ENCODE results near the gene TET2.

The TET2 gene

GRCh38 chr4:105208561-105208960 is 61.9 kb downstream of the TET2 start:
- no peaks in the 10 kb centered on the region for H3K27me3 ChIP-seq (ENCODE audit: control insufficient read depth, insufficient read depth, low read length)
- H3K9me3 ChIP-seq (ENCODE audit: control insufficient read depth, insufficient read depth, low read length): no peaks in the 10 kb centered on the region
- no peaks in the 10 kb centered on the region for H3K36me3 ChIP-seq (ENCODE audit: control insufficient read depth, insufficient read depth, low read length)
- no peak overlapping the region for H3K4me3 ChIP-seq (ENCODE audit: low read depth, low read length)
- no peak overlapping the region for H3K9ac ChIP-seq (ENCODE audit: low read depth, low read length)
- H3K4me1 ChIP-seq (ENCODE audit: control insufficient read depth, insufficient read depth, low read length): peaks cover 7% of the 10 kb centered on the region

- H3K9ac ChIP-seq (ENCODE audit: low read depth, low read length): no peak overlapping the region
- H3K27me3 ChIP-seq (ENCODE audit: control insufficient read depth, insufficient read depth, low read length): no peaks in the 10 kb centered on the region
- no peaks in the 10 kb centered on the region for H3K36me3 ChIP-seq (ENCODE audit: control insufficient read depth, insufficient read depth, low read length)
- H3K9me3 ChIP-seq (ENCODE audit: control insufficient read depth, insufficient read depth, low read length): no peaks in the 10 kb centered on the region
- peaks cover 7% of the 10 kb centered on the region for H3K4me1 ChIP-seq (ENCODE audit: control insufficient read depth, insufficient read depth, low read length)
- H3K4me3 ChIP-seq (ENCODE audit: low read depth, low read length): no peak overlapping the region
Measured at GRCh38 chr4:105210916-105211315, 64.2 kb downstream of the TET2 start.

- Histone ChIP-seq H3K9me3 (ENCODE audit: control insufficient read depth, insufficient read depth, low read length) (no peaks in the 10 kb centered on the region), H3K27me3 (ENCODE audit: control insufficient read depth, insufficient read depth, low read length) (no peaks in the 10 kb centered on the region), H3K36me3 (ENCODE audit: control insufficient read depth, insufficient read depth, low read length) (no peaks in the 10 kb centered on the region), H3K4me3 (ENCODE audit: low read depth, low read length) (no peak overlapping the region), H3K9ac (ENCODE audit: low read depth, low read length) (no peak overlapping the region), H3K4me1 (ENCODE audit: control insufficient read depth, insufficient read depth, low read length) (no peaks in the 10 kb centered on the region)
Measured at GRCh38 chr4:105215609-105216313, 69.1 kb downstream of the TET2 start.

- no peak overlapping the region for H3K4me3 ChIP-seq (ENCODE audit: low read depth, low read length)
- H3K9me3 ChIP-seq (ENCODE audit: control insufficient read depth, insufficient read depth, low read length): no peaks in the 10 kb centered on the region
- no peaks in the 10 kb centered on the region for H3K36me3 ChIP-seq (ENCODE audit: control insufficient read depth, insufficient read depth, low read length)
- H3K4me1 ChIP-seq (ENCODE audit: control insufficient read depth, insufficient read depth, low read length): no peaks in the 10 kb centered on the region
- no peak overlapping the region for H3K9ac ChIP-seq (ENCODE audit: low read depth, low read length)
- no peaks in the 10 kb centered on the region for H3K27me3 ChIP-seq (ENCODE audit: control insufficient read depth, insufficient read depth, low read length)
Measured at GRCh38 chr4:105225500-105225899, 78.8 kb downstream of the TET2 start.

- no peak overlapping the region for H3K9ac ChIP-seq (ENCODE audit: low read depth, low read length)
- H3K4me3 ChIP-seq (ENCODE audit: low read depth, low read length): no peak overlapping the region
- H3K9me3 ChIP-seq (ENCODE audit: control insufficient read depth, insufficient read depth, low read length): no peaks in the 10 kb centered on the region
- no peaks in the 10 kb centered on the region for H3K36me3 ChIP-seq (ENCODE audit: control insufficient read depth, insufficient read depth, low read length)
- no peaks in the 10 kb centered on the region for H3K27me3 ChIP-seq (ENCODE audit: control insufficient read depth, insufficient read depth, low read length)
- no peaks in the 10 kb centered on the region for H3K4me1 ChIP-seq (ENCODE audit: control insufficient read depth, insufficient read depth, low read length)
Measured at GRCh38 chr4:105227054-105227453, 80.4 kb downstream of the TET2 start.

GRCh38 chr4:105230287-105230686 is 83.6 kb downstream of the TET2 start:
- Histone ChIP-seq H3K9me3 (ENCODE audit: control insufficient read depth, insufficient read depth, low read length) (no peaks in the 10 kb centered on the region), H3K36me3 (ENCODE audit: control insufficient read depth, insufficient read depth, low read length) (no peaks in the 10 kb centered on the region), H3K9ac (ENCODE audit: low read depth, low read length) (no peak overlapping the region), H3K27me3 (ENCODE audit: control insufficient read depth, insufficient read depth, low read length) (no peaks in the 10 kb centered on the region), H3K4me3 (ENCODE audit: low read depth, low read length) (no peak overlapping the region), H3K4me1 (ENCODE audit: control insufficient read depth, insufficient read depth, low read length) (peaks cover 8% of the 10 kb centered on the region)

- no peaks in the 10 kb centered on the region for H3K36me3 ChIP-seq (ENCODE audit: control insufficient read depth, insufficient read depth, low read length)
- H3K27me3 ChIP-seq (ENCODE audit: control insufficient read depth, insufficient read depth, low read length): no peaks in the 10 kb centered on the region
- no peak overlapping the region for H3K4me3 ChIP-seq (ENCODE audit: low read depth, low read length)
- H3K4me1 ChIP-seq (ENCODE audit: control insufficient read depth, insufficient read depth, low read length): peaks cover 8% of the 10 kb centered on the region
- H3K9me3 ChIP-seq (ENCODE audit: control insufficient read depth, insufficient read depth, low read length): no peaks in the 10 kb centered on the region
- no peak overlapping the region for H3K9ac ChIP-seq (ENCODE audit: low read depth, low read length)
Measured at GRCh38 chr4:105232374-105232773, 85.7 kb downstream of the TET2 start.

- Histone ChIP-seq H3K4me1 (ENCODE audit: control insufficient read depth, insufficient read depth, low read length) (peaks cover 8% of the 10 kb centered on the region), H3K36me3 (ENCODE audit: control insufficient read depth, insufficient read depth, low read length) (no peaks in the 10 kb centered on the region), H3K4me3 (ENCODE audit: low read depth, low read length) (no peak overlapping the region), H3K9me3 (ENCODE audit: control insufficient read depth, insufficient read depth, low read length) (no peaks in the 10 kb centered on the region), H3K9ac (ENCODE audit: low read depth, low read length) (no peak overlapping the region), H3K27me3 (ENCODE audit: control insufficient read depth, insufficient read depth, low read length) (no peaks in the 10 kb centered on the region)
Measured at GRCh38 chr4:105234582-105234981, 87.9 kb downstream of the TET2 start.

GRCh38 chr4:105236202-105236915 is 89.7 kb downstream of the TET2 start:
- no peak overlapping the region for H3K4me3 ChIP-seq (ENCODE audit: low read depth, low read length)
- peaks cover 8% of the 10 kb centered on the region for H3K4me1 ChIP-seq (ENCODE audit: control insufficient read depth, insufficient read depth, low read length)
- H3K36me3 ChIP-seq (ENCODE audit: control insufficient read depth, insufficient read depth, low read length): no peaks in the 10 kb centered on the region
- no peaks in the 10 kb centered on the region for H3K27me3 ChIP-seq (ENCODE audit: control insufficient read depth, insufficient read depth, low read length)
- H3K9ac ChIP-seq (ENCODE audit: low read depth, low read length): no peak overlapping the region
- H3K9me3 ChIP-seq (ENCODE audit: control insufficient read depth, insufficient read depth, low read length): no peaks in the 10 kb centered on the region

GRCh38 chr4:105236916-105237311 is 90.2 kb downstream of the TET2 start:
- Histone ChIP-seq H3K36me3 (ENCODE audit: control insufficient read depth, insufficient read depth, low read length) (no peaks in the 10 kb centered on the region), H3K27me3 (ENCODE audit: control insufficient read depth, insufficient read depth, low read length) (no peaks in the 10 kb centered on the region), H3K9ac (ENCODE audit: low read depth, low read length) (no peak overlapping the region), H3K4me1 (ENCODE audit: control insufficient read depth, insufficient read depth, low read length) (peaks cover 8% of the 10 kb centered on the region), H3K4me3 (ENCODE audit: low read depth, low read length) (no peak overlapping the region), H3K9me3 (ENCODE audit: control insufficient read depth, insufficient read depth, low read length) (no peaks in the 10 kb centered on the region)

GRCh38 chr4:105240037-105240436 is 93.4 kb downstream of the TET2 start:
- Histone ChIP-seq H3K36me3 (ENCODE audit: control insufficient read depth, insufficient read depth, low read length) (no peaks in the 10 kb centered on the region), H3K4me1 (ENCODE audit: control insufficient read depth, insufficient read depth, low read length) (no peaks in the 10 kb centered on the region), H3K9ac (ENCODE audit: low read depth, low read length) (no peak overlapping the region)

GRCh38 chr4:105241451-105241850 is 94.8 kb downstream of the TET2 start:
- Histone ChIP-seq H3K9me3 (ENCODE audit: control insufficient read depth, insufficient read depth, low read length) (no peaks in the 10 kb centered on the region), H3K36me3 (ENCODE audit: control insufficient read depth, insufficient read depth, low read length) (no peaks in the 10 kb centered on the region), H3K9ac (ENCODE audit: low read depth, low read length) (no peak overlapping the region), H3K4me1 (ENCODE audit: control insufficient read depth, insufficient read depth, low read length) (no peaks in the 10 kb centered on the region), H3K27me3 (ENCODE audit: control insufficient read depth, insufficient read depth, low read length) (no peaks in the 10 kb centered on the region), H3K4me3 (ENCODE audit: low read depth, low read length) (no peak overlapping the region)

More at GRCh38 chr4:105240037-105240436, 93.4 kb downstream of the TET2 start:
- Histone ChIP-seq H3K27me3 (ENCODE audit: control insufficient read depth, insufficient read depth, low read length) (no peaks in the 10 kb centered on the region), H3K9me3 (ENCODE audit: control insufficient read depth, insufficient read depth, low read length) (no peaks in the 10 kb centered on the region), H3K4me3 (ENCODE audit: low read depth, low read length) (no peak overlapping the region)
